Stimulated activated CD8-positive, alpha-beta memory T cell treated with anti-CD3 and anti-CD28 coated beads, Interleukin-15, amount 100 ng/mL, for 48 hours (primary cell): Measurements from ENCODE around the gene SPTBN2.
A peak's percentile ranks its signal among the peaks of the same experiment; 100 is the strongest.

ENCODE experiments used
- DNase-seq, 2 donors: peaks; one replicate each; pipeline ENCODE4 v3.0.0-alpha.2; 2020; ENCODE audit warnings: low read depth in 2 of 2

SPTBN2 gene

GRCh38 chr11:66701432-66702240, 27.4 kb downstream of the SPTBN2 start:
- no peak for DNase-seq

DNA sequence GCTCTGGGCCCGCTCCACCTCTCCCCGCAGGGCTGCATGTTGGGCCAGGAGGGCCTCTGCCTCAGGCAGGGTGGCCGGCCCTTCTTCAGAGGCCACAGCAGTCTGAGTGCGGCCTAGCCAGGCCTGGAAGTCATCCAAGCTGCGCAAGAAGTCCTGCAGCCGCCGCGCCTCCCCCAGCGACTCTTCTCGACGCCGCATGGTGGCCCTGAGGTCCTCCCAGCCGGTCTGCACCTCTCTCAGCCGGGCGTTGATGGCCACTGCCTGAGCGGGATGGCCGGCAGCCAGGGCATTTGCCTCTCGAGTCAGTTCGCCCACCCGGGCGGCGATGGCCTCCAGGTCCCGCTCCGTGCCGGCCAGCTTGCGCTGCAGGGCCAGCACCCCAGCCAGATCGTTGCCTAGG, 28.3 kb downstream of the SPTBN2 start:
- DNase-seq: no peak

DNA sequence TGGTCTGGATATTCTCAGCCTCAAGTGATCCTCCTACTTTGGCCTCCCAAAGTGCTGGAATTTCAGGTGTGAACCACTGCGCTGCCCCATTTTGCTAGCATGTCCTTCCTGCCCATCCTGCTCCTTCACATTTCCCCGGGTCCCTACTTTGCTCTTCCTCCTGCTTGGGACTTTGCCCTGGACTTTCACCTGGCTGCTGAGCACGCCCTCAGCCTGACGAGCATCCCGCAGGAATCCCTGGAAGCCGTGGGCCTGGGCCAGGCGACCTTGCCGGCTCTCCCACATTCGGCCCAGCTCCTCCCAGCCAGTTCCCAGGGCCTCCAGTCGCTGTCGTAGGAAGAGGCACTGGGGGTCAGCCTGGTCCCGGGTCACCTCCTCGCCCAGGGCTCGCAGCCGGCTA, 28.7 kb downstream of the SPTBN2 start:
- DNase-seq: no peak

- DNase-seq: no peak
Observed at GRCh38 chr11:66698491-66698890, 30.5 kb downstream of the SPTBN2 start.

GRCh38 chr11:66697988-66698387, 31.0 kb downstream of the SPTBN2 start:
- DNase-seq: no peak

GRCh38 chr11:66696146-66696545, 32.9 kb downstream of the SPTBN2 start:
- DNase-seq: no peak

GRCh38 chr11:66694732-66695207, 34.2 kb downstream of the SPTBN2 start:
- peak; percentile 48 to 61 for DNase-seq

DNA sequence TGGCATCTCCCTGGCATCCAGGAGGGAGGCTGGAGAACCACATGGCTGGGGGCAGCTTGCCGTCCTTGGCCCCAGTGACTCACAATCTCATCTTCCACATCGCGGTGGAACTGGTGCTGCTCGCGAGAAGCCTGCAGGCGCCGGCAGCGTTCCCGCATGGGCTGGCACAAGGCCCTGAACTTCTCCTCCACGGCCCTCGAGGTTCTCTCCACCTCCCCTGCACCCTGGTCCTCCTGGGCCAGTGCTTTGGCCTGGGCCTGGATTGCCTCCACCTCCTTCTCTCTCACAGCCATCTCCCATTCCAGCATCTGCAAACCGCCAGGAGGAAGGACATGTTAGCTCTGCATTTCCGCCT, 35.0 kb downstream of the SPTBN2 start:
- no peak for DNase-seq

DNA sequence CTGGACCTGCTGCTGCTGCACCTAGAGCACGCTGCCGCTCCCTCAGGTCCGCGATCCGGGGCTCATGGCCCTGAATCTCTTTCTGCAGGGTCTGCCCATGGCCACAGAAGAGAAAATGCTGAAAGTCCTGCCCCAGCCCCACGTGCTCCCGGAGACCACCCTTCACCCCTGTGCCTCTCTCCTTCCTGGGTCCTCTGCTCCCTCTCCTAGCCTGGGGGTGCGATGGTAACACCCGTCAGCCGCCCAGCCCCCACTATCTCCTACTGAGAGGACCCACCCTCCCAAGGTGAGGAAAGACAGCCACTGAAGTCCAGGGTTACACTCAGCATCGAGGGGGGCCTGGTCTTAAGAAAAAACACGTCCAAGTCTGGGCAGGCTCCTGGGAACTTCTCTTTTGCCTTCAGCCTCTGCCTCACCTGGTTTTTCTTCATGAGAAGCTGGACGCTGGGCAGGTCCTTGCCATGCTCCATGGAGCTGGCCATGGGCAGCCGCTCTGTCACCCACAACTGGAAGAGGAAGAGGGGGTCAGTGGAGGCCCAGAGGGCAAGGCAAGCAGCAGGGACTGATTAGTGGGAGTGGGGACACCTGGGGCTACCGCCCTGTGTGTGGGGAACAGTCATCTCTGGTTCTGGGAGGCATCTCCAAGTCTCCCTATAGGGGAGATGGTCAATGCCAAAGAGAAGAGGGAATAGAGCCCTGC, 35.5 kb downstream of the SPTBN2 start:
- no peak for DNase-seq

DNA sequence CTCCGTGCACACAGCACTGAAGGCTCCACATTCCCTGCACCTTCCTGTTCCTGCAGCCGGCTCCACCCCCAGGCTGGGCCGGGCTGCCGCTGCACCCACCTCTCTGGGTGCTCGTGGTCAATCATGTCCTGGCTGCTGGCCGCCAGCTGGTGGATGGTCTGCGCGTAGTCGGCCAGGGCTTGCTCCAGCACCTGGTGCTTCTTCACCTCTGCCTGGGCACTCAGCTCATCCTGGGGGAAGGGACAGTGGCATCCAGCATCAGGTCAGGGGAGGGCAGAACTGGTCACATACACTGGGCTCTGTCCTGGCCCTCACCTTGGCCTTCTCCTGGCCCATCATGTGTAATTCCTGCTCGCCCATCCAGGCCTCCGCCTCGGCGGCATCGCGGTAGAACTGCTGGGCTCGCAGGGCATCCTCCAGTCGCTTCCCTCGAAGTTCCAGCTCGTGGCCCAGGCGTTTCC, 36.1 kb downstream of the SPTBN2 start:
- DNase-seq: no peak

GRCh38 chr11:66692446-66692845, 36.6 kb downstream of the SPTBN2 start:
- DNase-seq: no peak

DNA sequence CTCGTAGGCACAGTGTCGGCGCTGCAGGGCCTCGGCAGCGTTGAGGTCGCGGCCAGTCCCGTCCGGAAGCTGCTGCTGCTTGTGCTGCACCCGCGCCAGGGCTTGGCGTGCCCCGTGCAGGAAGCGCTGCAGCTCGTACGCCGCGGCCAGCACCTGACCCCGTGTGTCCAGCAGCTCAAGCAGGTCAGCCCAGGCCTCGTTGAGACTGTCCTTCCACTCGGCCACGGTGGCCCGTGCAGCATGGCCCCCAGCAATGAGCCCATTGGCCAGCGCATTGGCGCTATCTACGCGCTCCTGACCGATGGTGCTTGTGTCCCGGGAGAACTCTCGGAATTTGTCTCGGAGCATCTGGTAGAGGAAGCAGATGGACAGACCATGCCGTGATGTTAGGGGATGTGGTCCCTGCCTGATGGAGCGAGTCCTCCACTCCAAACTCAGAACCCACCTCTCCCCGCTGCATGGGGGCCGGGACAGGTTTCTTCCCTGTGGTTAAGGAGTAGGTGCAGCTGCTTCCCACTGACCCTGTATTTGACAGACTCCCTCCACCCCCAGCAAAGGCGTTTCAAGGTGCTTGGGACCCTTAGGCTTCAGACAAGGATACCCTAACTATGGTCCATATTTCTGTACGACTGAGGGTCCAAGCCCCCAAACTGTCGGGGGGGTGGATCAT, 37.6 kb downstream of the SPTBN2 start:
- no peak for DNase-seq

DNA sequence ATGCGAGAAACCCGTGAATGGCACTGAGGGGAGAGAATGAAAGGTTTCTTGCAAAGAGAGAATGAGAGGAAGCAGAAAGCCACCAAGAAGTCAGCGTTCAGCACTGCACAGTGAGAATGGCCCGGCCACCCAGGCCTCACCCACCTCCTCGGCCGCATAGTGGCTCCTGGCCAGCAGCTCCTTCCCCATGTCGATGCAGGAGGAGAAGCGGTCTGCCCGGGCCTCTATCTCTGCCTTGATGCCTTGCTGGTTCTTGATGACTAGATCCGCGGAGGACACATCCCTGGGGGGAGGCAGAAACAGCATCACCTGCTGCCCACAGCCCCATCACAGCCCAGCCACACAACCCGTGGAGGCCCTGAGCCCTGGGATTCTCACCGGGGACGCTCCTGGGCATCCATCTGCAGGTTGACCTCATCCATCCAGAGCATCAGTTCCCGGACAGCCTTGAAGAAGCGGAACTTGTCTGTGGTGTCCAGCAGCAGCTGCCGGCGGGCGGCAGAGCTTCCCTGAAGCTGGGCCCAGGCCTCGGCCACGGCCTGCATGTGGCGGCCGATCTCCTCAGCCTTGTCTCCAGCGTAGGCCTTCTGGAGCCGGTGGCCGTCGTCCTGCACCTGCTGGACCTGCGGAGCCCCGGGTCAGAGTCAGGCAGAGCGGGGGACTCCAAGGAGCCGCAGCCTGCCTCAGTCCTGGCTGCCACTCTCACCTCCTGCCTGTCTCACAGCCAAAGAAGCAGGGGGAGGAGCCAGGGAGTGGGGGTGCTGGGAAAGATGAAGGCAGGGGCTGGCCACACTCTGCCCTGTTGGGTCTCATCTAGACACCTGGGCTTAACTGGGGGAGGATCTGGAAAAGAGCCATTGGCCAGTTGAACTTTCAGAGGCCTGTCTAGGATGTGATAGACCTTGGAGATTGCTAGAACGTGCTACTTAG, 39.1 kb downstream of the SPTBN2 start:
- DNase-seq: no peak

DNA sequence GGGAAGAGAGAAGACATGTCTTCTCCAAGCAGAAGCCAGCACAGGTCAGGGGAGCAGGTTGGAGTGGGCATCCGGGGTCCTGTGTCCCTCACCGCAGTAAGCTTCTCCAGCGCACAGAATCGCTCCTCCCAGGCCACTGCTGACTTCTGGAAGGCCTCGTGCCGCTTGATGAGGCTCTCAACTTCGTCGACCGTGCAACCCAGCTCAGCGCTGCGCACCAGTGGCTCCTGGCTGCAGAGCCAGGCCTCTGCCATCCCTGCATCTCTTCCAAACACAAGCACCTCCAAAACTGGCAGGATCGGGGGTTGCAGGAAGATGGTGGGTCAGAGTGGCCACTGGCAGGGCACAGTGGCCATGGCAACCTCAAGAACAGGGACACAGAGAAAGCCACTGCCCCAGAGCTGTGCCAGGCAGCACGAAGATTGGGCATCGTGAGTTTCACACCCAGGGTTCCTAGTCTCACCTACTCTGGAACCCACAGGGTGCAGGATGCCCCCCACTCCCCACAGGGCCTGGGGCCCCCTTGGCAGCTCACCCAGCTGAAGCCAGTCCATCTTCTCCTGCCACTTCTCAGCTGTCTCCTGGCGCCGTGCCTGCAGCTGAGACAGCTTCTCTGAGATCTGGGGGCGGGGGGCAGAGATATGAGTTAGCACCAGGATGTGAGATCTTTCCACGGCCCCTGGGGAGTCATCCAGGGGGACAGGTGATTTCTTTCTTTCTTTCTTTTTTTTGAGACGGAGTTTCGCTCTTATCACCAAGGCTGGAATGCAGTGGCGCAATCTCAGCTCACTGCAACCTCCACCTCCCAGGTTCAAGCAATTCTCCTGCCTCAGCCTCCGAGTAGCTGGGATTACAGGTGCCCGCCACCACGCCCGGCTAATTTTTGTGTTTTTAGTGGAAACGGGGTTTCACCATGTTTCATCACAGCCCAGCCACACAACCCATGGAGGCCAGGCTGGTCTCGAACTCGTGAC, 40.2 kb downstream of the SPTBN2 start:
- no peak for DNase-seq

- no peak for DNase-seq
Observed at GRCh38 chr11:66687831-66688281, 41.2 kb downstream of the SPTBN2 start.

DNA sequence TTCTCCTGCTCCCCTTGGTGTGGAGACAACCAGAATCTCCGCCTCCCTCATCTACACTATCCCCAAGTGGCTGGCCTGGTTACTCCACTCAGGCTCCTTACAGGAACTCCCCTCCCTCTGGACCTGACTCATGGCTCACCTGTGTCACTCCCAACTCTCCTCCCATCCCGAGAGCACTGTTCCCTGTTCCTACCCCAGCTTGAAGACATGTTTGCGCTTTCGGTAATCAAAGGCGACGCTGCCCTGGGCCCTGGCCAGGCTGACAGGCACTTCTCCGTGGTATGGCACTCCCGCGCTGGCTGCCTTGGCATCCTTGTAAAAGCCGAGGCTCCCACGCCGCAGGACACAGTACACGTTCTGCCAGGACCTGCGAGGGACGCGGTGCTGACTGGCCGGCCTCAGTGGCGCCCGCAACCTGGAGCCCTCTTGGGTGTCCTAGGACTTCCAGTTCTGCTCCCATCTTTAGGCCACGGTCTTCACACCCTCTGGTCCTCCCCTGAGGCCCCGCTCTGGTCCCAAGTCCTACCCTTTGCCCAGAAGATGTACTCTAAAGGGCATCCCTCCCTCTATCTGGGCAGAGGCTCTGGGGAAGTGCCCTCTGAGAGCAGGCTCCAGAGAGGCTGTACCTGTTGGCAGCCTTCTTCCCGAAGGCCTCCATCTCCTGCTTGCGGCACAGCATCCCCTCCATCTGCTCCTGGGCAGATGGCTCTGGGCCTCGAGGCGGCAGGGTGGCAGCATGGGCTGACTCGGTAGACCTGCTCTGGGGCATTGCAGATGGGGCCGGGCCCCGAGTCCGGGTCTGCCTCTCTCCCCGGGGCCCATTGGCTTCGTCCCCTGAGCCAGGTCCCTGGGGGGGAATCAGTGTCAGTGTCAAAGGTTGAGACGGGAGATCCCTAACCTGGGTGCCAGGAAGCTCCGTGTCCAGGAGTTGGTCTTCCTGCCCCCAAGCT, 41.9 kb downstream of the SPTBN2 start:
- DNase-seq: no peak

DNA sequence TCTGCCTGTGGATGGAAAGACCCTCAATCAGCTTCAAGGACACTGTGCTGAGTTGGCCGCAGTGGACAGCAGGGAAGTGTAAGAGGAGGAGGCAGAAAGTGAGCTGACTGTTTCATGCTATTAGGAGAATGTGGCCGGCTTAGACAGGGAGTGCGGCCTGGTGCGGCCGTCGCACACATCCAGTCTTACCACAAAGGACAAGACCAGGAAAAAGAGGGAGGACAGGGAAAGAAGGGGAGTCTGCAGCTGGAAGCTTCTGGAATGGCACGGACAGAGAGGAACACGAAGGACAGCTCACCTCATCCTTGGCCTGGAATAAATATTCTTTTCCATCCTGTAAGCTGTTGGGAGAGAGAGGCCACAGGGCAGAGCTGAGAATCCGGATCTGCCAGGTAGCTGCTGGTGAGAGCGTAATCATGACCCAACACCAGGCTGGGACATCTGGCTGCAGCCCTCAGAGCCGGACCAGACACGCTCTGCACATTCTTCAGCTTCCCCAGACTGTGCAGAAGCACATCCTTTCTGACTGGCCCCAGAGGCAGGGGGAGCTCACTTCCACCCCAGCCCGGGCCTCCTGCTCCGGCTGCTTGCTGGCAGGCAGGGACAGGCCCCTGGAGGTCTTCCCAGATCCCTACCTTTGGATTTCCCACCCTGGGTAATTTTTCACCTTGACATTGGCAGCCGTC, 42.8 kb downstream of the SPTBN2 start:
- no peak for DNase-seq

- no peak for DNase-seq
Observed at GRCh38 chr11:66685276-66686099, 43.5 kb downstream of the SPTBN2 start.
